CD14-positive monocyte (primary cell): ENCODE data around the gene IKZF2. TPM values are rescaled to one million over a fixed set of nuclear protein-coding genes. Genes with fewer than 3 reads are reported as not detected.

ENCODE experiments used
- DNase-seq, 3 donors: peaks; one replicate each; pipeline ENCODE4 v3.0.0-alpha.2; 2011 to 2022
- H2AFZ ChIP-seq: 2 replicates; pipeline ENCODE4 v1.6.0; 2012; ENCODE audit warnings: mild to moderate bottlenecking, low read depth, low read length, inconsistent platforms; ENCODE audit not compliant: insufficient read depth, poor library complexity, severe bottlenecking
- H3K27ac ChIP-seq, 2 donors: 1 replicate in 1 of 2; 2 replicates in 1 of 2; pipeline ENCODE4 v1.5.1; 2012 to 2013; ENCODE audit warnings: low read length in 2 of 2, control low read depth in 1 of 2, inconsistent platforms in 1 of 2, low read depth in 1 of 2, mild to moderate bottlenecking in 1 of 2
- H3K27me3 ChIP-seq, 2 donors: one replicate each; pipeline versions ENCODE4 v1.6.0 to v1.6.1; 2011 to 2013; ENCODE audit warnings: low read length in 2 of 2; ENCODE audit not compliant: control insufficient read depth in 2 of 2, insufficient read depth in 2 of 2
- H3K36me3 ChIP-seq, 2 donors: replicated peaks in 1 of 2; 1 replicate in 1 of 2; 2 replicates in 1 of 2; pipeline versions ENCODE4 v1.5.1 to v1.6.1; 2012 to 2013; ENCODE audit warnings: low read length in 2 of 2, control low read depth in 1 of 2, inconsistent platforms in 1 of 2, mild to moderate bottlenecking in 1 of 2; ENCODE audit not compliant: insufficient read depth in 2 of 2, control insufficient read depth in 1 of 2
- H3K4me1 ChIP-seq, 2 donors: 1 replicate in 1 of 2; 2 replicates in 1 of 2; pipeline versions ENCODE4 v1.5.1 to v1.6.1; 2012 to 2013; ENCODE audit warnings: low read length in 2 of 2, control low read depth in 1 of 2, inconsistent platforms in 1 of 2, mild to moderate bottlenecking in 1 of 2, moderate library complexity in 1 of 2; ENCODE audit not compliant: insufficient read depth in 2 of 2, control insufficient read depth in 1 of 2
- H3K4me2 ChIP-seq: replicated peaks from 2 replicates; pipeline ENCODE3; 2012; ENCODE audit warnings: low read length, moderate library complexity, mild to moderate bottlenecking; ENCODE audit not compliant: poor library complexity, severe bottlenecking; ENCODE audit errors: extremely low read depth
- H3K4me3 ChIP-seq, 3 experiments: fragments of 200-600 bp in 1 of 3; sonication (generic) in 1 of 3; replicated peaks in 1 of 3; 1 replicate in 2 of 3; 2 replicates in 1 of 3; pipeline ENCODE4 v1.5.1; 2011 to 2013; ENCODE audit warnings: low read length in 3 of 3, mild to moderate bottlenecking in 3 of 3, control low read depth in 2 of 3, low read depth in 2 of 3, inconsistent platforms in 1 of 3, moderate library complexity in 1 of 3
- H3K79me2 ChIP-seq: 2 replicates; pipeline ENCODE4 v1.6.0; 2012; ENCODE audit warnings: mild to moderate bottlenecking, control low read depth, inconsistent platforms, low read length, moderate library complexity; ENCODE audit not compliant: insufficient read depth
- H3K9ac ChIP-seq: 2 replicates; pipeline ENCODE4 v1.6.0; 2017; ENCODE audit warnings: low read length, mild to moderate bottlenecking; ENCODE audit not compliant: insufficient read depth, poor library complexity, severe bottlenecking
- H3K9me3 ChIP-seq, 2 donors: replicated peaks in 1 of 2; 1 replicate in 1 of 2; 2 replicates in 1 of 2; pipeline versions ENCODE4 v1.5.1 to v1.6.1; 2012 to 2013; ENCODE audit warnings: low read length in 2 of 2, control low read depth in 1 of 2; ENCODE audit not compliant: control insufficient read depth in 1 of 2, insufficient read depth in 1 of 2
- H4K20me1 ChIP-seq: 2 replicates; pipeline ENCODE4 v1.6.0; 2012; ENCODE audit warnings: mild to moderate bottlenecking, low read length, control low read depth, moderate library complexity; ENCODE audit not compliant: insufficient read depth
- H3K27ac Mint-ChIP-seq, 7 donors: one replicate each; pipeline ENCODE4 v1.8.0; 2020; ENCODE audit warnings: mild to moderate bottlenecking in 7 of 7, mixed read lengths in 7 of 7, moderate library complexity in 6 of 7, inconsistent platforms in 2 of 7
- H3K27me3 Mint-ChIP-seq, 3 donors: one replicate each; pipeline ENCODE4 v1.8.0; 2021 to 2022; ENCODE audit warnings: low read depth in 3 of 3, mild to moderate bottlenecking in 3 of 3, mixed read lengths in 3 of 3, moderate library complexity in 3 of 3, inconsistent platforms in 1 of 3
- H3K36me3 Mint-ChIP-seq, 2 donors: one replicate each; pipeline ENCODE4 v1.8.0; 2020; ENCODE audit warnings: mixed read lengths in 2 of 2, inconsistent platforms in 1 of 2, mild to moderate bottlenecking in 1 of 2
- H3K4me1 Mint-ChIP-seq: one replicate; pipeline ENCODE4 v1.8.0; 2020; ENCODE audit warnings: mild to moderate bottlenecking, mixed read lengths
- H3K4me3 Mint-ChIP-seq, 2 donors: one replicate each; pipeline ENCODE4 v1.8.0; 2020; ENCODE audit warnings: mild to moderate bottlenecking in 2 of 2, mixed read lengths in 2 of 2, moderate library complexity in 1 of 2
- H3K9me3 Mint-ChIP-seq, 7 donors: one replicate each; pipeline ENCODE4 v1.8.0; 2020 to 2022; ENCODE audit warnings: mixed read lengths in 7 of 7, mild to moderate bottlenecking in 6 of 7, moderate library complexity in 6 of 7, inconsistent platforms in 2 of 7
- CTCF ChIP-seq: fragments of 200-600 bp; IDR thresholded peaks from one replicate; pipeline ENCODE4 v1.8.0; 2022; ENCODE audit warnings: antibody characterized with exemption, mild to moderate bottlenecking
- WGBS: methylation state at CpG from one replicate; pipeline ENCODE4 v1.1.5; 2013; ENCODE audit warnings: missing lambda C conversion rate; ENCODE audit not compliant: insufficient coverage; 5-methylcytosine and 5-hydroxymethylcytosine counted together
- intact Hi-C, 2 donors: fragments of 100-400 bp; cut with micrococcal nuclease; formaldehyde crosslinking; loops; one replicate each; pipeline versions ENCODE4 v1.15.0 to v1.15.1; 2023
- polyA plus RNA-seq, 3 donors: library from polyadenylated mRNA; depleted of rRNA in 1 of 3; unstranded in 2 of 3; stranded (reverse) in 1 of 3; fragments of 300-500 nt in 2 of 3; fragments of >200 nt in 1 of 3; fragmentation: Illumina TruSeq in 2 of 3; gene quantifications; 1 replicate in 2 of 3; 2 replicates in 1 of 3; pipeline ENCODE4 v1.2.3, GENCODE V29; 2012 to 2021

IKZF2 gene
- polyA plus RNA-seq, 3 donors: 0.10 to 0.12 (median 0.11) TPM

GRCh38 chr2:213067888-213068287, 83.5 kb downstream of the IKZF2 start:
- no peak overlapping the region for H3K4me3 Mint-ChIP-seq
- DNase-seq: no peak
- no peaks in the 10 kb centered on the region for H3K36me3 ChIP-seq
- H3K9me3 ChIP-seq: no peaks in the 10 kb centered on the region
- no peak overlapping the region for H3K4me3 ChIP-seq
- intact Hi-C loops: no loop called here
- H3K4me1 Mint-ChIP-seq: peaks cover 6% of the 10 kb centered on the region
- H2AFZ ChIP-seq: no peak overlapping the region
- H3K4me1 ChIP-seq: no peaks in the 10 kb centered on the region
- H3K27me3 ChIP-seq: no peaks in the 10 kb centered on the region
- H3K36me3 Mint-ChIP-seq: no peaks in the 10 kb centered on the region
- H4K20me1 ChIP-seq: no peaks in the 10 kb centered on the region
- H3K27ac ChIP-seq: no peak overlapping the region
- no peak for TF ChIP-seq CTCF
- no peaks in the 10 kb centered on the region for H3K79me2 ChIP-seq
- H3K9me3 Mint-ChIP-seq: no peaks in the 10 kb centered on the region
- no peak overlapping the region for H3K27ac Mint-ChIP-seq
- H3K27me3 Mint-ChIP-seq: peaks cover 0 to 1% (median 0%) of the 10 kb centered on the region in 3 donors
- no peak overlapping the region for H3K9ac ChIP-seq
- H3K4me2 ChIP-seq: no peak overlapping the region

GRCh38 chr2:213066443-213066743, 85.0 kb downstream of the IKZF2 start:
- Histone ChIP-seq H3K79me2 (no peaks in the 10 kb centered on the region), H3K27ac (no peak overlapping the region), H3K4me3 (no peak overlapping the region), H2AFZ (no peak overlapping the region), H3K27me3 (no peaks in the 10 kb centered on the region), H4K20me1 (no peaks in the 10 kb centered on the region), H3K9ac (no peak overlapping the region), H3K4me1 (no peaks in the 10 kb centered on the region), H3K9me3 (no peaks in the 10 kb centered on the region), H3K36me3 (no peaks in the 10 kb centered on the region), H3K4me2 (no peak overlapping the region)
- Mint-ChIP-seq H3K9me3 (no peaks in the 10 kb centered on the region), H3K27ac (no peak overlapping the region), H3K4me1 (peaks cover 6% of the 10 kb centered on the region), H3K27me3 (peaks cover 0 to 1% (median 0%) of the 10 kb centered on the region in 3 donors), H3K36me3 (no peaks in the 10 kb centered on the region), H3K4me3 (no peak overlapping the region)
- TF ChIP-seq CTCF: no peak
- DNase-seq: no peak
- no CpG with 5 or more reads among the region's 1 CpG for WGBS
- intact Hi-C loops: no loop called here
